SK-N-SH treated with all-trans-retinoic acid at 6 μM for 48 hours (cell line): ENCODE measurements around the gene ACBD6.

Experiments used
- ATAC-seq: fragments of 200-7000 bp; cut with Tn5 transposase; 3 replicates; pipeline ENCODE4 v1.9.1; 2020; ENCODE audit warnings: mild to moderate bottlenecking, moderate library complexity
- ARNTL ChIP-seq: fragments of 450-650 bp; formaldehyde crosslinking; IDR thresholded peaks from 2 replicates; pipeline ENCODE4 v1.5.0; 2020; ENCODE audit warnings: low read depth, mild to moderate bottlenecking, moderate library complexity, borderline replicate concordance
- BACH2 ChIP-seq: fragments of 250-450 bp; sonication (Bioruptor Pico); IDR thresholded peaks from 2 replicates; pipeline ENCODE4 v1.9.0; 2021; ENCODE audit warnings: mild to moderate bottlenecking, borderline replicate concordance
- CREB5 ChIP-seq: fragments of 250-450 bp; sonication (Bioruptor Pico); IDR thresholded peaks from 2 replicates; pipeline ENCODE4 v1.5.1; 2020; ENCODE audit warnings: low read depth, mild to moderate bottlenecking, moderate library complexity
- CSDC2 ChIP-seq: fragments of 250-450 bp; sonication (Bioruptor Pico); IDR thresholded peaks from 2 replicates; pipeline ENCODE4 v1.5.0; 2020; ENCODE audit warnings: mild to moderate bottlenecking, moderate library complexity
- CSRNP3 ChIP-seq: fragments of 250-450 bp; sonication (Bioruptor Pico); IDR thresholded peaks from 2 replicates; pipeline ENCODE4 v1.5.1; 2021; ENCODE audit warnings: mild to moderate bottlenecking, moderate library complexity
- GLIS3 ChIP-seq: fragments of 250-450 bp; sonication (Bioruptor Pico); IDR thresholded peaks from 2 replicates; pipeline ENCODE4 v1.5.0; 2020; ENCODE audit warnings: mild to moderate bottlenecking, moderate library complexity
- ISL1 ChIP-seq: fragments of 250-450 bp; sonication (Bioruptor Pico); IDR thresholded peaks from 2 replicates; pipeline ENCODE4 v2.1.2; 2022; ENCODE audit warnings: mild to moderate bottlenecking, moderate library complexity
- OSR1 ChIP-seq: fragments of 250-450 bp; sonication (Bioruptor Pico); IDR thresholded peaks from 2 replicates; pipeline ENCODE4 v1.8.0; 2022; ENCODE audit warnings: moderate library complexity, mild to moderate bottlenecking, inconsistent platforms
- PATZ1 ChIP-seq: fragments of 250-450 bp; sonication (Bioruptor Pico); IDR thresholded peaks from 2 replicates; pipeline ENCODE4 v1.8.0; 2020; ENCODE audit warnings: mild to moderate bottlenecking, moderate library complexity, borderline replicate concordance
- PPARA ChIP-seq: fragments of 250-450 bp; sonication (Bioruptor Pico); IDR thresholded peaks from 2 replicates; pipeline ENCODE4 v1.5.0; 2020; ENCODE audit warnings: mild to moderate bottlenecking, borderline replicate concordance
- RARB ChIP-seq: fragments of 250-450 bp; sonication (Bioruptor Pico); IDR thresholded peaks from 2 replicates; pipeline ENCODE4 v1.8.0; 2021; ENCODE audit warnings: mild to moderate bottlenecking, moderate library complexity
- SNAI2 ChIP-seq: fragments of 250-450 bp; sonication (Bioruptor Pico); IDR thresholded peaks from 2 replicates; pipeline ENCODE4 v1.5.0; 2020; ENCODE audit warnings: mild to moderate bottlenecking, moderate library complexity
- TCF4 ChIP-seq: fragments of 250-450 bp; sonication (Bioruptor Pico); IDR thresholded peaks from 2 replicates; pipeline ENCODE4 v1.8.0; 2021; ENCODE audit warnings: mild to moderate bottlenecking, moderate library complexity, borderline replicate concordance
- TOX ChIP-seq: fragments of 250-450 bp; sonication (Bioruptor Pico); IDR thresholded peaks from 2 replicates; pipeline ENCODE4 v1.8.0; 2021; ENCODE audit warnings: mild to moderate bottlenecking, moderate library complexity, borderline replicate concordance
- TSHZ2 ChIP-seq: fragments of 250-450 bp; sonication (Bioruptor Pico); IDR thresholded peaks from 2 replicates; pipeline ENCODE4 v1.5.0; 2020; ENCODE audit warnings: mild to moderate bottlenecking, moderate library complexity
- ZC3H10 ChIP-seq: fragments of 250-450 bp; sonication (Bioruptor Pico); IDR thresholded peaks from 2 replicates; pipeline ENCODE4 v1.5.1; 2021; ENCODE audit warnings: mild to moderate bottlenecking, moderate library complexity
- ZFP3 ChIP-seq: fragments of 250-450 bp; sonication (Bioruptor Pico); IDR thresholded peaks from 2 replicates; pipeline ENCODE4 v1.5.0; 2020; ENCODE audit warnings: mild to moderate bottlenecking, moderate library complexity
- ZNF565 ChIP-seq: fragments of 450-650 bp; formaldehyde crosslinking; conservative IDR thresholded peaks from 2 replicates; pipeline ENCODE4 v1.5.0; 2020; ENCODE audit warnings: low read depth, mild to moderate bottlenecking, moderate library complexity
- ZNF70 ChIP-seq: fragments of 450-650 bp; formaldehyde crosslinking; IDR thresholded peaks from 2 replicates; pipeline ENCODE4 v1.5.0; 2020; ENCODE audit warnings: mild to moderate bottlenecking, moderate library complexity
- ZNF8 ChIP-seq: fragments of 450-650 bp; formaldehyde crosslinking; IDR thresholded peaks from 2 replicates; pipeline ENCODE4 v1.5.0; 2020; ENCODE audit warnings: mild to moderate bottlenecking, moderate library complexity

ACBD6 gene

GRCh38 chr1:180444522-180444921 lies 57.9 kb downstream of the ACBD6 start (continued):
- TF ChIP-seq CREB5 (CRISPR knock-in tag) (no peak), ZFP3 (CRISPR knock-in tag) (no peak), CSDC2 (CRISPR knock-in tag) (no peak), CSRNP3 (CRISPR knock-in tag) (no peak), OSR1 (no peak), ZC3H10 (CRISPR knock-in tag) (no peak), GLIS3 (CRISPR knock-in tag) (no peak)

- ATAC-seq: no peak
- TF ChIP-seq PATZ1 (CRISPR knock-in tag) (no peak), ISL1 (CRISPR knock-in tag) (no peak), CSRNP3 (CRISPR knock-in tag) (no peak), RARB (CRISPR knock-in tag) (no peak), SNAI2 (no peak), PPARA (CRISPR knock-in tag) (no peak), CREB5 (CRISPR knock-in tag) (no peak), ZC3H10 (CRISPR knock-in tag) (no peak), OSR1 (no peak), ZFP3 (CRISPR knock-in tag) (no peak), BACH2 (CRISPR knock-in tag) (no peak), ZNF8 (CRISPR knock-in tag) (no peak), TCF4 (CRISPR knock-in tag) (no peak)
Observed at GRCh38 chr1:180440335-180440734, 62.0 kb downstream of the ACBD6 start.

- no peak for TF ChIP-seq ZNF70
- no peak for TF ChIP-seq TOX
- TF ChIP-seq BACH2 (CRISPR knock-in tag): no peak
- TF ChIP-seq PPARA (CRISPR knock-in tag): no peak
- TF ChIP-seq TCF4 (CRISPR knock-in tag): no peak
- ATAC-seq: no peak
Observed at GRCh38 chr1:180435566-180435965, 66.8 kb downstream of the ACBD6 start.

GRCh38 chr1:180433873-180434272 lies 68.5 kb downstream of the ACBD6 start:
- no peak for ATAC-seq
- TF ChIP-seq RARB (CRISPR knock-in tag): no peak
- no peak for TF ChIP-seq OSR1
- TF ChIP-seq PPARA (CRISPR knock-in tag): no peak
- no peak for TF ChIP-seq GLIS3 (CRISPR knock-in tag)
- TF ChIP-seq ZNF70: no peak
- TF ChIP-seq ZFP3 (CRISPR knock-in tag): no peak
- no peak for TF ChIP-seq TSHZ2 (CRISPR knock-in tag)
- no peak for TF ChIP-seq ZC3H10 (CRISPR knock-in tag)
- TF ChIP-seq TCF4 (CRISPR knock-in tag): no peak
- TF ChIP-seq CSRNP3 (CRISPR knock-in tag): no peak
- no peak for TF ChIP-seq TOX
- TF ChIP-seq ARNTL (CRISPR knock-in tag): no peak
- no peak for TF ChIP-seq ZNF565 (CRISPR knock-in tag)
- TF ChIP-seq CREB5 (CRISPR knock-in tag): no peak
